NCI-H1105 (cell line): ENCODE measurements around the gene PLIN1.

ENCODE experiments used
- DNase-seq: peaks from one replicate; lab custom pipeline; 2025; lab: John Stamatoyannopoulos, UW

PLIN1 gene

GRCh38 chr15:89654301-89654761, 24.8 kb downstream of the PLIN1 start:
- DNase-seq, result no peak

- DNase-seq, result no peak
Observed at GRCh38 chr15:89653578-89653977, 25.6 kb downstream of the PLIN1 start.

DNA sequence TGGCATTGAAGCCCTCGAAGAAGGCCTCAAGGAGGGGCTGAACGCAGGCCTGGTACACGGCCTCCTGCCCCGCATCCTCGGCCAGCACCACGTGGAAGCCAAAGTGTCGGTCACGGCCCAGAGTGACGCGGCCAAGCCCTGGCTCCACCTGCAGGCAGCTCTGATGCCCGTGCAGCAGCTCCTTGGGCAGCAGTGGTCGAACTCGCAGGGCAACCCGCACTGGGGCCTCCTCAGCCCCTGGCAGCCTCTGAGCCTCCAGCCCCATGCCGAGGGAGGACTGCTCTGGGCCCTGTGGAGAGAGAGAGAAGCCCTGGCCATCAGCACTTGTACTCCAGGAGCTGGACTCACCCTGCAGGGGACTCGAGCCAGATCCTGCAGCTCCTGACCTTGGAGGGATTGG, 26.5 kb downstream of the PLIN1 start:
- DNase-seq, result no peak

DNA sequence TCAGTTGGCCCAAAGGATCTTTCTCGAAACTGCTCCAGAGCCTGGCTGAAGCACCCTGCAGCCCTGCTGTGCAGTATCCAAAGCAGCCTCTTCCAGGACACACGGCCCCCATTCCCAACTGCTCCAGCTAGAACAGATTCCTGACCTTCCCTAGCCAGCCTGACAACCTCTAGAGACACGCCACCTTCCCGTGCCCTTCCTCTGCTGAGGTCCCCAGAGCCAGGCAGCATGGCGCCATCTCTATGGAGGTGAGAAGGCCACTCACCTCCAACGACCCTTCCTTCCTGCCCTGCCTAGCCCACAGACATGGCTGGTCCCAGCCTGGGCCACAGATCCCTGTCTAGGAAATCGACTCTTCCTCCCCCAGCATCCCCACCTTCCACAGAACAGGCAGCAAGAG, 27.0 kb downstream of the PLIN1 start:
- DNase-seq, result no peak

- no peak for DNase-seq
Observed at GRCh38 chr15:89649716-89650115, 29.5 kb downstream of the PLIN1 start.

DNA sequence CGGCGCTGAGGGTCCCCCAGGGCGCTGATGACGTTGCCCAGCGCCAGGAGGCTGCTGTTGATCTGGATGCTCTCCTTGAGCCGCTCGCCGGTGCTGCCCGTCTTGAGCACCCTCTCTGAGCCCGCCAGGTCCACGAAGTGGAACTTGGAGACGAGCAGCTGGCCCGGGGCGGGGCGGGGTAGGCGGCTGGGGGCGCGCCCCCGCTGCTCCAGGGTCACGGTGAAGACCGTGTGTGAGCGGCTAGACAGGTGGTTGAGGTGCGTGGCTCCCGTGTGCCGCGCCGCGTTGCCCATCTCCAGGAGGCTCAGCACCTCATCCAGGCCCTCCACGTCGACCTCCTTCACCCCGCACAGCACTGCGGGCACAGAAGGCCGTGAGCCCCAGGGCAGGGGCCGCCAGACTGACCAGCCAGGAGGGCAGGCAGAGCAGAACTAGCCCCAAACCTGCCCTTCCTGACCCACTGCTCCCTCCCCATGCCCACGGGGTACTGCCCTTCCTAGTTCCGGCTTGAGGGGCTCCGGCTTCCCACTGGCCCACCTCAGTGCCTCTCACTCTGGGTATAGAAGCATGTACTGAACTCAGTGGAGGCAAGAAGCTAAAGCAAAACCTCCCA, 30.0 kb downstream of the PLIN1 start:
- no peak for DNase-seq

GRCh38 chr15:89648106-89649012, 30.8 kb downstream of the PLIN1 start:
- no peak for DNase-seq

DNA sequence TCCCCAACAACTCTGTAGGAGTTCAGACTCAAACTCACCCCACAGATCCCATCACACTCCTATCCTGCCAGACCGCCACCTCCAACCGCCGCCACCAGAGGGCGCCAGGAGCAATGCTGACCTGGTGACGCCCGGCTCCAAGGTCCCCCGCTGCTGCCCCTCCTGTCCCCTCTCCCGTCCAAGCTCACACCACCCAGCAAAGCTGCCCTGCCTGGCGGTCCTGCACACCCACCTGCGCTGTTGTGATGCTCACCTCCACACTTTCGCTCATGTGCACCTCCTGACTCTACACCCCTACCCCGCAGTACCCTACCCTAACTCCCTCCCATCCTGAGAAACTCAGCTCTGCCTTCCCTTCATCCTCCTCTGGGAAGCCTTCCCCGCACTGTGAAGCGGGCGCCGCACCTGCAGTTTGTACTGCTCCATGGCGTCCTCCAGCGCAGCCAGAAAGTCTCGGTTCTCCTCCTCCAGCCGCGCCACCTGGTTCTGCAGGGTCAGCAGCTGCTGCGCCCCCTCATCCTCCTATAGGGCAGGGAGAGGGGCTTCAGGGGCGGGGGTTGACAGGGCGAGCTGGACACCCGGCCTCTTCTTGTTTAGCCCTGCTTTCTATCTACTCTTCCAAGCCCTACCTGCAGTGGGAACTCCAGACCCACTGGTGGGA, 31.8 kb downstream of the PLIN1 start:
- DNase-seq, result no peak

GRCh38 chr15:89646416-89647141, 32.6 kb downstream of the PLIN1 start:
- DNase-seq, result no peak

DNA sequence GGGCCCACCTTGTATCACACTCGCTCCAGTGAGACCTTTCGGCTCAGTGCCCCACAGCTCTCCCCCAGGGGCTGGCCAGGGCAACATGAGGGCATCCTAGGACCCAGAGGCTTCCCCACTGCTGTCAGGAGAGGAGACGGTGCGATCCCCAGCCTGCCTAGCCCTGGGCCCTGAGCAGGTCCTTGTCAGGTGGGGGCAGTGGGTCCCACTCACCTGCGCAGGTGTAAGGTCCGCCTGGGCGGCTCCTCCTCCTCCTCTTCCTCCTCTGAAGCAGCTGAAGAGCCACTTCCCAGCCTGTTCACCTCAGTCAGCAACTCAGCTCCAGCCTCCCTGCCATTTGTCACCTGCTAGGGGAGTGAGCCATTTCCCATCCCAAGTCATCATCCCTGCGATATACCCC, 33.5 kb downstream of the PLIN1 start:
- no peak for DNase-seq

- no peak for DNase-seq
Observed at GRCh38 chr15:89642106-89642505, 37.1 kb downstream of the PLIN1 start.

DNA sequence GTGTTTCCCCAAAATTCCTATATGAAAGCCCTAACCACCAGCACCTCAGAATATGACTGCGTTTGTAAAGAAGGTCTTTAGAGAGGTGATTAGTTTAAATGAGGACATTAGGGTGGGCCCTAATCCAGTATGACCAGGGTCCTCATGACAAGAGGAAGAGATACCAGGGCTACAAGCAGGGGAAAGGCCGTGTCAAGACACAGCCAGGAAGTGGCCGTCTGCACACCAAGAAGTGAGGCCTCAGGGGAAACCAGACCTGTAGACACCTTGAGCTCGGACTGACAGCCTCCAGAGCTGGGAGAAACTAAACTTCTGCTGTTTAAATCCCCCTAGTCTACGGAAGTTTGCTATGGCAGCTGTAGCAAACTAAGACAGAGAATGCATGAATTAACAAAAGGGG, 38.1 kb downstream of the PLIN1 start:
- no peak for DNase-seq

GRCh38 chr15:89640245-89640644, 38.9 kb downstream of the PLIN1 start:
- DNase-seq, result no peak

DNA sequence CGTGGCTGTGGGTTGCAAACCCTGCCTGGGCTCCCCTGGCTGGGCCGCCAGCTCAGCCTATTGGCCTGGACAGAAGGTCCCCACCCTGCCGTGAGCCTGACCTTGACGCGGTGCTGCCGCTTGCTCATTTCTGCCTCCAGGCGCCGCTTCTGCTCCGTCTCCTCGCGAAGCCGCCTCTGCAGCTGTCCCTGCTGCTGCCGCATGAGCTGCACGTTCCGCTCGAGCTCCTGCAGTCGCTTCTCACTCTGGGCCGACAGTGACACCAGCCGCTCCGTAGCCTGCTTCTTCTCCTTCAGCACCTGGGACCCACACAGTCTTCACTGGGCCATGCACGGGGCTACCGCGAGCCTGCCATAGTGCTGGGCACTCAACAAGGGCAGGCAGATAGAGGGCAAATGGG, 45.6 kb downstream of the PLIN1 start:
- no peak for DNase-seq

DNA sequence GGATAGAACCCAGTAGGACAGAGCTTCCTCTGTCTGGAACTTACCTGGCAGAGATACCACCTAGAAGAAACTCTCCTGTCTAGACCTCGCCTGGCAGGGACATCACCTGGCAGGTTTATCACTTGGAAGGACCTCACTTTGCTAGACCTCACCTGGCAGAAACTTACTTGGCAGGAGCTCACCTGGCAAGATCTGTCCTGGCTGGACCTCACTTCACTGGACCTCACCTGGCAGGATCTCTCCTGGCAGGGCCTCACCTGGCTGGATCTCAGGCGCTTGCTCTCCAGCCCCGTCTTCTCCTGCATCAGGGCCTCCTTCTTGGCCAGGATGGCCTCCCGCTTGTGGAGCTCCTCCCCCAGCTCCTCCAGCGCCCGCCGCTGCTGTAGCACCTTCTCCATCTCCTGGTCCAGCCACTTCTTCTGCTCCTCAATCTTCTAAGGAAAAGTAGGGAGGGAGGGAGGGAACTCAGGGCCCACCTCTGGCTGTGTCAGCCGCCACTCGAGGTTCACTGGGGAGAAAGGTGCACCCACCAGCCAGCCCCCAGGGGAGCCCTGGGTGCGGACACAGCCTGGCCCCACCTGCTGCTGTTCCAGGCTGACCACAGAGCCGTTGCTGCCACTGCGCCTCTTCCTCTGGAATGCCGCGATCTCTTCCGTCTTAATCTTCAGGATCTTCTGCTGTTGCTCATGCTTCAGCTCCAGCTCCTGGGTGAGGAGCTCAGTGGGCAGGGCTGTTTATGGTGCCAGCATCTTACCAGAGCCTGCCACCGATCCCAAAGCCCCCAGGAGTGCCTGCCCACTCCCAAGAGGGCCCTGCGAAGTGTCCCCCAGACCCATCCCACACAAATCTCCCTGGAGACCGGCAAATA, 46.4 kb downstream of the PLIN1 start:
- no peak for DNase-seq

GRCh38 chr15:89631902-89632264, 47.3 kb downstream of the PLIN1 start:
- no peak for DNase-seq

DNA sequence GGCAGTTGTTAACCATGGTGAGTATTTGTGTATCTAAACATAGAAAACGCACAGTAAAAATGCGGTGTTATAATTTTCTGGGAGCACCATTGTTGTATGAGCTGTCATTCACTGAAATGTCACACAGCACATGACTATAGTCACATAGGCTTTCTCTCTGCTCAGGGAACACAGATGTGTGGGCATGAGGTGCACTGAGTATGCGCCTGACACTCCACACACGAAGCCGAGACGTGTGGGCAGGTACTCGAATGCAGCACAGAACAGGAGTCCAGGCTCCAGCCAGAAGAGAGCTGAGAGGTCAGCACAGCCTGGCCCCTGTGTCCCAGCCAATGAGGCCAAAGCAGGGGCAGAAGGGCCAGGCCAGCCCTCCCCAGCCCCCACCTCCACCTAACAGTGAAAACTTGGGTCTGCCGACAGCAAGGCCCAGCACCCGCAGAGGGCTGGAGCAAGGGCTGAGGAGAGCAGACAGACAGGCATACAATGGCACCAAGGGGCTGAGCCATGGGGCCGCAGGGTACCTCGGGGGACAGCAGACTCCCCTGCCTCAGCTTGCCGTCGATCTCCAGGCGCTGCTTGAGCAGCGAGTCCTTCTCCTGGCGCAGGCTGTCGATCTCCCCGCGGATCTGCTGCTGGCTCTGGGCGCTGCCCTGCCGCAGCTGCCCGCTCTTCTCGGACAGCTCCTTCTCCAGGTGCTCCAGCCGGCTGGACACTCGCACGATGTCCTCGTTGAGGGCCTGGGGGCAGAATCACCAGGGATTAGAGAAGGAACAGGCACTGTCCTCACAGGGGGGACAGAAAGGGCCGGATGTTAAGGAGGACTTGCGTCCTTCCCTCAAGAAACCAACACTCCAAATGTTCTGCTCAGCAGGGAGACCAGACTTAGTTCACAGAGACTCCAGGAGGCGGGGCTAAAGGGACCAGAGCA, 47.9 kb downstream of the PLIN1 start:
- DNase-seq, result no peak

- DNase-seq, result no peak
Observed at GRCh38 chr15:89630260-89630659, 48.9 kb downstream of the PLIN1 start.

GRCh38 chr15:89629829-89630228, 49.3 kb downstream of the PLIN1 start:
- no peak for DNase-seq
